CD4-positive, alpha-beta T cell (primary cell): ENCODE data around the gene DUSP2. TPM values are rescaled to one million over a fixed set of nuclear protein-coding genes. Genes with fewer than 3 reads are reported as not detected.

Experiments
- ATAC-seq: fragments of 200-7000 bp; cut with Tn5 transposase; one replicate; pipeline ENCODE4 v1.10.0; 2022; ENCODE audit warnings: mild to moderate bottlenecking; ENCODE audit not compliant: poor library complexity
- CTCF ChIA-PET: fragments of 350-600 bp; sonication (Branson Sonifier 250); formaldehyde crosslinking; loops from one replicate; lab custom pipeline; 2021; ENCODE audit warnings: antibody characterized with exemption, inconsistent platforms; lab: Charles Lee
- POLR2A ChIA-PET: fragments of 350-600 bp; sonication (Branson Sonifier 250); formaldehyde crosslinking; loops from one replicate; lab custom pipeline; 2021; ENCODE audit warnings: antibody characterized with exemption, inconsistent platforms; lab: Charles Lee
- DNase-seq, 14 experiments: peaks; one replicate each; pipeline ENCODE4 v3.0.0-alpha.2; 2013 to 2020; ENCODE audit warnings: mixed read lengths in 2 of 14
- H3K27ac ChIP-seq, 2 donors: one replicate each; pipeline versions ENCODE4 v1.5.1 to v1.7.0; 2013; ENCODE audit warnings: low read length in 2 of 2, low read depth in 1 of 2, mild to moderate bottlenecking in 1 of 2
- H3K27me3 ChIP-seq, 2 experiments: 1 replicate in 1 of 2; 2 replicates in 1 of 2; pipeline versions ENCODE4 v1.6.1 to v1.7.0; 2013; ENCODE audit warnings: low read length in 2 of 2, control low read depth in 1 of 2, mild to moderate bottlenecking in 1 of 2, moderate library complexity in 1 of 2; ENCODE audit not compliant: insufficient read depth in 2 of 2, control insufficient read depth in 1 of 2
- H3K36me3 ChIP-seq: one replicate; pipeline ENCODE4 v1.6.1; 2013; ENCODE audit warnings: low read length, control low read depth; ENCODE audit not compliant: insufficient read depth
- H3K4me1 ChIP-seq: one replicate; pipeline ENCODE4 v1.6.1; 2013; ENCODE audit warnings: low read length, control low read depth; ENCODE audit not compliant: insufficient read depth
- H3K4me3 ChIP-seq: one replicate; pipeline ENCODE4 v1.5.1; 2013; ENCODE audit warnings: mild to moderate bottlenecking, low read length, moderate library complexity
- H3K9me3 ChIP-seq, 2 experiments: 1 replicate in 1 of 2; 2 replicates in 1 of 2; pipeline versions ENCODE4 v1.6.1 to v1.7.0; 2013; ENCODE audit warnings: low read length in 2 of 2, mild to moderate bottlenecking in 2 of 2, control low read depth in 1 of 2, moderate library complexity in 1 of 2; ENCODE audit not compliant: control insufficient read depth in 1 of 2, insufficient read depth in 1 of 2
- H3K27ac Mint-ChIP-seq: one replicate; pipeline ENCODE4 v1.8.0; 2020; ENCODE audit warnings: mixed read lengths
- H3K27me3 Mint-ChIP-seq: one replicate; pipeline ENCODE4 v1.8.0; 2021; ENCODE audit warnings: mixed read lengths
- H3K36me3 Mint-ChIP-seq: one replicate; pipeline ENCODE4 v1.8.0; 2021; ENCODE audit warnings: low read depth, mixed read lengths
- H3K4me1 Mint-ChIP-seq: one replicate; pipeline ENCODE4 v1.8.0; 2021; ENCODE audit warnings: low read depth, mixed read lengths
- H3K4me3 Mint-ChIP-seq: one replicate; pipeline ENCODE4 v1.8.0; 2020; ENCODE audit warnings: mild to moderate bottlenecking, mixed read lengths
- H3K9me3 Mint-ChIP-seq: one replicate; pipeline ENCODE4 v1.8.0; 2020; ENCODE audit warnings: mixed read lengths
- CTCF ChIP-seq: fragments of 200-600 bp; IDR thresholded peaks from one replicate; pipeline ENCODE4 v1.8.0; 2022; ENCODE audit warnings: antibody characterized with exemption, mild to moderate bottlenecking
- intact Hi-C, 2 experiments: fragments of 100-400 bp; cut with DNase I in 1 of 2; cut with micrococcal nuclease in 1 of 2; formaldehyde crosslinking; loops; one replicate each; pipeline versions ENCODE4 v1.15.1 to v1.9.0; 2023 to 2025; cut with DNase I, micrococcal nuclease
- total RNA-seq, 174 experiments: library from RNA in 2 of 174; stranded (reverse) in 2 of 174; gene quantifications; one replicate each; pipeline ENCODE4 v1.2.3 and lab custom pipeline; 2021 to 2026

Gene DUSP2
- total RNA-seq, 2 experiments from 2014 or later, result 728 to 730 TPM

DNA sequence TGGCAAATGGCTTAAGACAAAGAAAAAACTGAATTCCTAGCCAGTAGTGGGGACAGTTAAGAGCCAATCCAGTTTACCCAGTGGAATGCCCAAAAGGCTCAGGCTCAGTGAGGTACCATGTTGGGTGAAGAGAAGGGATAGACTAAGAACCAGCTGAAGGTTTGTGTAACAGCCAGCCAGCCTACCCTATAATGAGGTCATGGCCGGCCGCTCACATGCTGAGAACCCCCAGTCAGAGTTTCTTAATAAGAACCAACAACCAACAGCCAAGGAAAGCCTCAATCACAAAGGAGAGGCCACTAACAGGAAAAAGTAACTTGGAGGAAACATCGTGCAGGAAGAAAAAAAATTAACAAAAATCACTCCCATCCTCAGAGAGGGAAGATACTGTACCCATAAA is 25.4 kb upstream of the DUSP2 start:
- peaks cover 6% of the 10 kb centered on the region for H3K4me1 ChIP-seq
- no peak for TF ChIP-seq CTCF
- DNase-seq (no peak), ATAC-seq (no peak)
- H3K36me3 Mint-ChIP-seq, result no peaks in the 10 kb centered on the region
- H3K36me3 ChIP-seq, result no peaks in the 10 kb centered on the region
- POLR2A ChIA-PET, result no interaction called here
- H3K4me3 Mint-ChIP-seq, result no peak overlapping the region
- peaks cover 2% of the 10 kb centered on the region for H3K9me3 Mint-ChIP-seq
- H3K9me3 ChIP-seq, result no peaks in the 10 kb centered on the region
- peaks cover 11% of the 10 kb centered on the region for H3K4me1 Mint-ChIP-seq
- no peak overlapping the region for H3K27ac Mint-ChIP-seq
- H3K4me3 ChIP-seq, result no peak overlapping the region
- no peaks in the 10 kb centered on the region for H3K27me3 ChIP-seq
- intact Hi-C loops, result loop anchor here (10.0 kb wide), 2 partner anchors 146 to 176 kb away; partner anchors contain the start of gene ANKRD36C (in 1 of the 2)
- H3K27ac ChIP-seq, result no peak overlapping the region
- CTCF ChIA-PET, result no interaction called here
- no peaks in the 10 kb centered on the region for H3K27me3 Mint-ChIP-seq

GRCh38 chr2:96169868-96170507 is 24.7 kb upstream of the DUSP2 start:
- Histone ChIP-seq H3K4me1 (peaks cover 11% of the 10 kb centered on the region), H3K4me3 (no peak overlapping the region), H3K9me3 (no peaks in the 10 kb centered on the region), H3K27ac (no peak overlapping the region), H3K27me3 (no peaks in the 10 kb centered on the region), H3K36me3 (no peaks in the 10 kb centered on the region)
- ChIA-PET CTCF (no interaction called here), POLR2A (no interaction called here)
- ATAC-seq (no peak), DNase-seq (no peak)
- intact Hi-C loops, result loop anchor here (10.0 kb wide), 2 partner anchors 145 to 175 kb away; partner anchors contain the start of gene ANKRD36C (in 1 of the 2)
- no peak overlapping the region for H3K27ac Mint-ChIP-seq
- TF ChIP-seq CTCF, result no peak
- H3K36me3 Mint-ChIP-seq, result no peaks in the 10 kb centered on the region
- H3K4me3 Mint-ChIP-seq, result no peak overlapping the region
- H3K4me1 Mint-ChIP-seq, result peaks cover 13% of the 10 kb centered on the region
- H3K27me3 Mint-ChIP-seq, result no peaks in the 10 kb centered on the region
- H3K9me3 Mint-ChIP-seq, result peaks cover 2% of the 10 kb centered on the region

- H3K36me3 Mint-ChIP-seq, result no peaks in the 10 kb centered on the region
- no peaks in the 10 kb centered on the region for H3K27me3 Mint-ChIP-seq
- Histone ChIP-seq H3K36me3 (no peaks in the 10 kb centered on the region), H3K4me1 (peaks cover 31% of the 10 kb centered on the region), H3K4me3 (no peak overlapping the region), H3K27ac (no peak overlapping the region), H3K9me3 (peaks cover 0 to 5% of the 10 kb centered on the region in 2 experiments), H3K27me3 (no peaks in the 10 kb centered on the region)
- POLR2A ChIA-PET, result no interaction called here
- no peak for TF ChIP-seq CTCF
- H3K4me3 Mint-ChIP-seq, result no peak overlapping the region
- peaks cover 28% of the 10 kb centered on the region for H3K4me1 Mint-ChIP-seq
- no peak overlapping the region for H3K27ac Mint-ChIP-seq
- ATAC-seq, result no peak
- CTCF ChIA-PET, result interaction anchor here (1.2 kb wide), 1 partner anchor 25 kb away, joined by 4 read pairs; no protein-coding TSS in a partner anchor
- DNase-seq, result no peak
- H3K9me3 Mint-ChIP-seq, result peaks cover 2% of the 10 kb centered on the region
- intact Hi-C loops, result no loop called here
Observed at GRCh38 chr2:96167407-96168013, 22.3 kb upstream of the DUSP2 start.
